Testis (tissue), 3 donors: ENCODE measurements around the gene ZNF804A. TPM values are rescaled to one million over a fixed set of nuclear protein-coding genes. Genes with fewer than 3 reads are reported as not detected.

Experiments
- DNase-seq: peaks from one replicate; pipeline ENCODE4 v3.0.0-alpha.2; 2019
- H3K27ac ChIP-seq, 2 donors: fragments of 200-600 bp; sonication (generic); one replicate each; pipeline ENCODE4 v1.5.1; 2019
- H3K27me3 ChIP-seq: fragments of 200-600 bp; sonication (generic); one replicate; pipeline ENCODE4 v1.5.1; 2019
- H3K36me3 ChIP-seq: fragments of 200-600 bp; sonication (generic); one replicate; pipeline ENCODE4 v1.5.1; 2017; ENCODE audit warnings: low read depth; ENCODE audit errors: missing control alignments
- H3K4me1 ChIP-seq: fragments of 200-600 bp; sonication (generic); one replicate; pipeline ENCODE4 v1.5.1; 2019
- H3K4me3 ChIP-seq, 2 donors: fragments of 200-600 bp; sonication (generic); one replicate each; pipeline ENCODE4 v1.5.1; 2017 to 2019
- H3K9me3 ChIP-seq: fragments of 200-600 bp; sonication (generic); one replicate; pipeline ENCODE4 v1.5.1; 2017
- CTCF ChIP-seq, 3 experiments: fragments of 450-650 bp in 2 of 3; fragments of 200-600 bp in 1 of 3; sonication (generic) in 1 of 3; IDR thresholded peaks; one replicate each; pipeline ENCODE4 v1.5.1; 2016 to 2019; ENCODE audit warnings: antibody characterized with exemption in 3 of 3, mild to moderate bottlenecking in 2 of 3, moderate library complexity in 1 of 3
- POLR2A ChIP-seq: fragments of 450-650 bp; IDR thresholded peaks from one replicate; pipeline ENCODE4 v1.6.1; 2017; ENCODE audit warnings: antibody characterized with exemption, mild to moderate bottlenecking, moderate library complexity
- WGBS, 2 donors: methylation state at CpG; one replicate each; pipeline ENCODE4 v1.1.5; 2018; 5-methylcytosine and 5-hydroxymethylcytosine counted together
- intact Hi-C: fragments of 100-400 bp; cut with DNase I; formaldehyde crosslinking; loops from one replicate; pipeline ENCODE4 v1.15.1; 2023; ENCODE audit warnings: low total_unique reads
- polyA plus RNA-seq: library from polyadenylated mRNA; stranded (reverse); fragments of 350-450 nt; fragmentation: Illumina TruSeq; extraction: RNeasy Lipid Tissue Mini Kit (QIAGEN cat#74804); gene quantifications from one replicate; pipeline ENCODE4 v1.2.3, GENCODE V29; 2014; ENCODE audit warnings: low read depth, low replicate concordance; ENCODE audit not compliant: insufficient read depth
- total RNA-seq, 2 donors: library from RNA; depleted of rRNA; stranded (reverse); fragments of >200 nt; gene quantifications; one replicate each; pipeline ENCODE4 v1.2.3, GENCODE V29; 2016

ZNF804A gene
- total and polyA plus RNA-seq, 3 donors from 2014 or later: 0.50 to 0.63 TPM; not detected in 1

DNA sequence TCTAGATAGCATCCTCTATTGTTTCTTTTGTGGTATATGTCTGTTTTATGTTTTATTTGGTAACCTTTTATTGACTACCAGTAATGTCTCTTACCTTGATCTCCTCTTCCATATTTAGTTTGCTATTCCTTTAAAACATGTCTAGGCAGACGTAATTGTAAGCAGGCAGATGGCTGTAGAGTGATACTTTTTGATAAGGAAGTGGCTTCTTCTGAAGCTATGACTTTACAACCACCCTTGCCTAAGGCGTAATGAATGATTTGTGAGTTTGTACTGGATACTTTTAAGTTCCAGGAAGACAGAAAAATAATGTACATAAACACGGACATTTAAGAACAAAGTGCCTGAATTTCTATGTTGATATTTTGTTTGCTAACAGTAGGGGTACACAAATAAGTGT lies 85.6 kb downstream of the ZNF804A start:
- no peaks in the 10 kb centered on the region for H3K9me3 ChIP-seq
- intact Hi-C loops: no loop called here
- DNase-seq: no peak
- TF ChIP-seq CTCF (IDR thresholded peaks at IDR 0.05): no peak
- TF ChIP-seq POLR2A: no peak
- H3K4me1 ChIP-seq: no peaks in the 10 kb centered on the region
- H3K27ac ChIP-seq: no peak overlapping the region
- H3K27me3 ChIP-seq: no peaks in the 10 kb centered on the region
- H3K4me3 ChIP-seq: no peak overlapping the region
- H3K36me3 ChIP-seq: no peaks in the 10 kb centered on the region
- 51 to 66% methylated on average over 3 of the region's 3 CpGs for WGBS, 2 donors

GRCh38 chr2:184685999-184686841 lies 87.9 kb downstream of the ZNF804A start:
- H3K36me3 ChIP-seq: no peaks in the 10 kb centered on the region
- no peaks in the 10 kb centered on the region for H3K9me3 ChIP-seq
- no peaks in the 10 kb centered on the region for H3K27me3 ChIP-seq
- 76 to 83% methylated on average over 6 of the region's 6 CpGs for WGBS, 2 donors
- no peak overlapping the region for H3K4me3 ChIP-seq
- no peaks in the 10 kb centered on the region for H3K4me1 ChIP-seq
- H3K27ac ChIP-seq: no peak overlapping the region
- TF ChIP-seq CTCF (IDR thresholded peaks at IDR 0.05) (no peak), POLR2A (no peak)
- no peak for DNase-seq
- intact Hi-C loops: no loop called here

- Histone ChIP-seq H3K36me3 (no peaks in the 10 kb centered on the region), H3K27me3 (no peaks in the 10 kb centered on the region), H3K27ac (no peak overlapping the region), H3K4me3 (no peak overlapping the region), H3K9me3 (no peaks in the 10 kb centered on the region), H3K4me1 (no peaks in the 10 kb centered on the region)
- WGBS, 2 donors: 73 to 75% methylated on average over 1 of the region's 1 CpG
- DNase-seq: no peak
- TF ChIP-seq POLR2A (no peak), CTCF (IDR thresholded peaks at IDR 0.05) (no peak)
- intact Hi-C loops: no loop called here
Measured at GRCh38 chr2:184689638-184690037, 91.3 kb downstream of the ZNF804A start.

GRCh38 chr2:184692141-184692734 lies 93.9 kb downstream of the ZNF804A start:
- H3K36me3 ChIP-seq: no peaks in the 10 kb centered on the region
- 51 to 62% methylated on average over 3 of the region's 3 CpGs for WGBS, 2 donors
- no peak for DNase-seq
- no peak overlapping the region for H3K4me3 ChIP-seq
- H3K27ac ChIP-seq: no peak overlapping the region
- TF ChIP-seq POLR2A: no peak
- H3K27me3 ChIP-seq: no peaks in the 10 kb centered on the region
- intact Hi-C loops: no loop called here
- no peaks in the 10 kb centered on the region for H3K9me3 ChIP-seq
- H3K4me1 ChIP-seq: no peaks in the 10 kb centered on the region

GRCh38 chr2:184696644-184697043 lies 98.3 kb downstream of the ZNF804A start:
- WGBS, 2 donors: 89 to 93% methylated on average over 1 of the region's 1 CpG
- Histone ChIP-seq H3K27ac (no peak overlapping the region), H3K4me1 (no peaks in the 10 kb centered on the region), H3K9me3 (no peaks in the 10 kb centered on the region), H3K4me3 (no peak overlapping the region), H3K27me3 (no peaks in the 10 kb centered on the region), H3K36me3 (no peaks in the 10 kb centered on the region)
- intact Hi-C loops: no loop called here
- no peak for DNase-seq
- TF ChIP-seq CTCF (IDR thresholded peaks at IDR 0.05): no peak
- no peak for TF ChIP-seq POLR2A
